Measurements from ENCODE around the gene MYBBP1A. TPM values are rescaled to one million over a fixed set of nuclear protein-coding genes. Genes with fewer than 3 reads are reported as not detected.

MYBBP1A gene
- total RNA-seq, 1 experiment from 2014 or later = 155 TPM

DNA sequence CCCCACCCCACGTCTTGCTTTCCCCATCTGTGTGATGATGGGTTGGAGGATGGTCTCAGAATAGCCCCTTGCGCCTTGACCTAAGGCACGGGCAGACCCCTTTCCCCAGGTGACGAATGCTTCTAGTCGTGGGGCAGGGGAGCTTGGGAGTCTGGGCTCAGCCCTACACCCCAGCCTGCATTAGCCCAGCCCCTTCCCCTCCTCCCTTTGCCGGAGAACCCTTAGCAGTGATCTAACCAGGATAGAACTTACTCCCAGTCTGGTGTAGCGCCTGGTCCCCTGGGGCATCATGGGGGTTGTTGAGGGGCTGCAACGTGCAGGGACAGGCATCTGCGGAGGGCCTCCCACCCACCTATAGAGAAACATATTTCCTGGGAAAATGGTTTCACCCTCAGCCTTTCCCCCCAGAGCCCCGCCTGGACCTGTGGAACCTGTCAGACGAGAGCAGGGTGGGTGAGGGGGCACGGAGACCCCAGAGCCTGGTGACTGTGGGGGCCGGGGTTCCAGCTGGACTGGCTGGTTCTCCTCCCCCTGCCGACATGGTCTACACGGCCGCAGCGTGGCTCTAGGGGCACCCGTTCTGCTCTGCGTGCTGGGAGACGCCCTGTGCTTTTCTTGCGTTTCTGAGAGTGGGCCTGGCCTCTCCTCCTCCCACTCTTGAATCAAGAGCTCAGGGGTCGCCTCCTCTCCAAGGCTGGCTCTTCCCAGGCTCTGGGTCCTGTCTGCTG lies 33.9 kb upstream of the MYBBP1A start:
- ChIA-PET POLR2A (ENCODE audit: unreplicated experiment) (no interaction called here), CTCF (no interaction called here)
- H3K36me3 ChIP-seq (ENCODE audit: low read depth, low read length) = no peaks in the 10 kb centered on the region
- H3K4me1 ChIP-seq (ENCODE audit: insufficient read depth, low read length) = no peaks in the 10 kb centered on the region
- H3K9me3 ChIP-seq (ENCODE audit: low read length) = no peaks in the 10 kb centered on the region
- intact Hi-C loops (cut with micrococcal nuclease) = no loop called here
- no peaks in the 10 kb centered on the region for H3K79me2 ChIP-seq (ENCODE audit: low read length)
- H3K9ac ChIP-seq (ENCODE audit: low read length) = no peak overlapping the region
- no peaks in the 10 kb centered on the region for H3K9me2 ChIP-seq (replicated peaks; ENCODE audit: low read length)
- no peak overlapping the region for H2AFZ ChIP-seq (ENCODE audit: low read length)
- H3K4me3 ChIP-seq (ENCODE audit: low read length) = no peak overlapping the region
- peaks cover 20% of the 10 kb centered on the region for H3K27me3 ChIP-seq (ENCODE audit: low read length)
- TF ChIP-seq, protein P1, sequence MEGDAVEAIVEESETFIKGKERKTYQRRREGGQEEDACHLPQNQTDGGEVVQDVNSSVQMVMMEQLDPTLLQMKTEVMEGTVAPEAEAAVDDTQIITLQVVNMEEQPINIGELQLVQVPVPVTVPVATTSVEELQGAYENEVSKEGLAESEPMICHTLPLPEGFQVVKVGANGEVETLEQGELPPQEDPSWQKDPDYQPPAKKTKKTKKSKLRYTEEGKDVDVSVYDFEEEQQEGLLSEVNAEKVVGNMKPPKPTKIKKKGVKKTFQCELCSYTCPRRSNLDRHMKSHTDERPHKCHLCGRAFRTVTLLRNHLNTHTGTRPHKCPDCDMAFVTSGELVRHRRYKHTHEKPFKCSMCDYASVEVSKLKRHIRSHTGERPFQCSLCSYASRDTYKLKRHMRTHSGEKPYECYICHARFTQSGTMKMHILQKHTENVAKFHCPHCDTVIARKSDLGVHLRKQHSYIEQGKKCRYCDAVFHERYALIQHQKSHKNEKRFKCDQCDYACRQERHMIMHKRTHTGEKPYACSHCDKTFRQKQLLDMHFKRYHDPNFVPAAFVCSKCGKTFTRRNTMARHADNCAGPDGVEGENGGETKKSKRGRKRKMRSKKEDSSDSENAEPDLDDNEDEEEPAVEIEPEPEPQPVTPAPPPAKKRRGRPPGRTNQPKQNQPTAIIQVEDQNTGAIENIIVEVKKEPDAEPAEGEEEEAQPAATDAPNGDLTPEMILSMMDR (conservative IDR thresholded peaks at IDR 0.05; ENCODE audit: low read depth, low read length) = no peak
- no peaks in the 10 kb centered on the region for H4K20me1 ChIP-seq (ENCODE audit: low read length)
- no peak for DNase-seq
- no peak for ATAC-seq
- H3F3A ChIP-seq (ENCODE audit: low read length, unreplicated experiment) = no peaks in the 10 kb centered on the region
- H3K4me2 ChIP-seq (ENCODE audit: low read length) = no peak overlapping the region
- no TSS peak for BruUV-seq (replicated peaks)
- H3K27ac ChIP-seq (ENCODE audit: low read length) = no peak overlapping the region

DNA sequence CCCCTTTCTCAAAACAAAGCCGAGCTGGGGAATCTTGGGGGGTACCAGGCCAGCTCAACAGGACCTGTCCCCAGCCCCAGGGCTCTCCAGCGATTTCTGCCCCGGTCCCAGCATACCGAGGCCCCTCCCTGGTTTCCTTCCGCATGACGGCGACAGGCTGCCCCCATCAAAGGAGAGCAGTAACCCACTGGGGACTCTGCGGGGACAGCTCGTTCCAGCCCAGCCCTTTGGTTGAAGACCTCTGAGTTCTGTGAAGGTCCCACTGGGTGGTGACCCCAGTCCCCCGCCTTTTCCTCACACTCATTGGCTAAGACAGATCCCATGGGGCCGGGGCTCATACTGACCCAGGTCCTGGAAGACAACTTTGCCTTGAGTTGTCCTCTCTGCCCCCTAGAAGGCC lies 33.2 kb upstream of the MYBBP1A start:
- intact Hi-C loops (cut with micrococcal nuclease) = no loop called here

DNA sequence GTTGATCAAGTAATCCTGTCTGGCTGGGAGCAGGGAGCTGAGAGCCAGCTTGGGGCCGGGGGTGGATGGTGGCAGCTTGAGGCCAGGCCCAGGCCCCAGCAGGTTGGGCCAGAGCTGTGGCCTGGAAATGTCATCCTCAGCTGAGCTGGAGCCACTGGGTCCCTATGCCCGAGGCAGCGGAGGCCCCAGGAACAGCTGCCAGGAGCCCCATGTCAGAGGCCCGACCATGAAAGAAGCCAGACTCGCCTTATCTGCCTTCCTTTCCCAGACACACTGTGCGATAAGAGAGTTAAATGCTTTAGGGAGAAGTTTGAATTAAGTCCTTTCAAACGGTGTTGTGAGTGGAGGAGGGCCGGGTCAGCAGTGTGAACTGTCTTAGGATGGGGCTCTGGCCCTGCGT lies 32.6 kb upstream of the MYBBP1A start:
- no peaks in the 10 kb centered on the region for H3K4me1 ChIP-seq (ENCODE audit: insufficient read depth, low read length)
- no peak for ATAC-seq
- TF ChIP-seq, protein P1 (conservative IDR thresholded peaks at IDR 0.05; ENCODE audit: low read depth, low read length) = no peak
- no peak for TF ChIP-seq EZH2 (IDR thresholded peaks at IDR 0.05; ENCODE audit: low read length, unreplicated experiment)
- no peak for TF ChIP-seq EZH2phosphoT487 (IDR thresholded peaks at IDR 0.05; ENCODE audit: borderline replicate concordance, low read length)
- H4K20me1 ChIP-seq (ENCODE audit: low read length) = no peaks in the 10 kb centered on the region
- CTCF ChIA-PET = no interaction called here
- no peak overlapping the region for H3K4me2 ChIP-seq (ENCODE audit: low read length)
- intact Hi-C loops (cut with micrococcal nuclease) = no loop called here
- peaks cover 32% of the 10 kb centered on the region for H3K27me3 ChIP-seq (ENCODE audit: low read length)
- POLR2A ChIA-PET (ENCODE audit: unreplicated experiment) = no interaction called here
- no peak overlapping the region for H3K27ac ChIP-seq (ENCODE audit: low read length)
- no peaks in the 10 kb centered on the region for H3F3A ChIP-seq (ENCODE audit: low read length, unreplicated experiment)
- no peaks in the 10 kb centered on the region for H3K36me3 ChIP-seq (ENCODE audit: low read depth, low read length)
- no peak overlapping the region for H3K4me3 ChIP-seq (ENCODE audit: low read length)
- no peak overlapping the region for H2AFZ ChIP-seq (ENCODE audit: low read length)
- no TSS peak for BruUV-seq (replicated peaks)
- no peak overlapping the region for H3K9ac ChIP-seq (ENCODE audit: low read length)
- no peaks in the 10 kb centered on the region for H3K79me2 ChIP-seq (ENCODE audit: low read length)
- no peaks in the 10 kb centered on the region for H3K9me3 ChIP-seq (ENCODE audit: low read length)
- no peak for DNase-seq
- H3K9me2 ChIP-seq (replicated peaks; ENCODE audit: low read length) = no peaks in the 10 kb centered on the region

More for the DNA sequence above, 33.2 kb upstream of the MYBBP1A start:
- no peak overlapping the region for H2AFZ ChIP-seq (ENCODE audit: low read length)
- H3K27me3 ChIP-seq (ENCODE audit: low read length) = peaks cover 26% of the 10 kb centered on the region
- ChIA-PET CTCF (no interaction called here), POLR2A (ENCODE audit: unreplicated experiment) (no interaction called here)
- ATAC-seq (no peak), DNase-seq (no peak)
- H3K27ac ChIP-seq (ENCODE audit: low read length) = no peak overlapping the region
- H3K9me3 ChIP-seq (ENCODE audit: low read length) = no peaks in the 10 kb centered on the region
- H3F3A ChIP-seq (ENCODE audit: low read length, unreplicated experiment) = no peaks in the 10 kb centered on the region
- BruUV-seq (replicated peaks) = no TSS peak
- no peaks in the 10 kb centered on the region for H4K20me1 ChIP-seq (ENCODE audit: low read length)
- TF ChIP-seq, protein P1 (conservative IDR thresholded peaks at IDR 0.05; ENCODE audit: low read depth, low read length) = no peak
- no peak for TF ChIP-seq EZH2phosphoT487 (IDR thresholded peaks at IDR 0.05; ENCODE audit: borderline replicate concordance, low read length)
- no peak for TF ChIP-seq EZH2 (IDR thresholded peaks at IDR 0.05; ENCODE audit: low read length, unreplicated experiment)
- no peak overlapping the region for H3K4me2 ChIP-seq (ENCODE audit: low read length)
- H3K9ac ChIP-seq (ENCODE audit: low read length) = no peak overlapping the region
- no peaks in the 10 kb centered on the region for H3K9me2 ChIP-seq (replicated peaks; ENCODE audit: low read length)
- H3K36me3 ChIP-seq (ENCODE audit: low read depth, low read length) = no peaks in the 10 kb centered on the region
- no peaks in the 10 kb centered on the region for H3K4me1 ChIP-seq (ENCODE audit: insufficient read depth, low read length)
- no peaks in the 10 kb centered on the region for H3K79me2 ChIP-seq (ENCODE audit: low read length)
- no peak overlapping the region for H3K4me3 ChIP-seq (ENCODE audit: low read length)
